GM12878 (cell line): ENCODE results near the gene PHF11. TPM values are rescaled to one million over a fixed set of nuclear protein-coding genes. Genes with fewer than 3 reads are reported as not detected.
"Not testable (repeated sequence)": the region's sequence is repeated elsewhere in the genome, so short reads cannot be mapped to it uniquely, and the experiment has no call there.

Experiments used
- ATAC-seq: fragments of 200-7000 bp; cut with Tn5 transposase; 3 replicates; pipeline ENCODE4 v1.9.1; 2020; ENCODE audit warnings: mild to moderate bottlenecking, moderate library complexity
- BruUV-seq: library from RNA; stranded (reverse); fragments of 400-500 nt; replicated peaks from 2 replicates; lab custom pipeline; 2021; lab: Mats Ljungman, UMichigan
- CTCF ChIA-PET: fragments of 300-600 bp; sonication (Branson Sonifier 250); formaldehyde crosslinking; extraction: SDS; loops from one replicate; lab custom pipeline; 2021; ENCODE audit warnings: inconsistent platforms; lab: Yijun Ruan, JAX
- POLR2A ChIA-PET: fragments of 350-600 bp; formaldehyde crosslinking; extraction: SDS; loops from one replicate; lab custom pipeline; 2021; ENCODE audit warnings: inconsistent platforms; lab: Charles Lee
- RAD21 ChIA-PET: fragments of 300-600 bp; sonication (Branson Sonifier 250); formaldehyde crosslinking; loops from one replicate; lab custom pipeline; 2023; ENCODE audit warnings: antibody characterized with exemption; ENCODE audit not compliant: unreplicated experiment; lab: Charles Lee
- SMC1A ChIA-PET: fragments of 300-600 bp; sonication (Branson Sonifier 250); formaldehyde crosslinking; loops from one replicate; lab custom pipeline; 2023; ENCODE audit not compliant: unreplicated experiment, uncharacterized antibody; lab: Charles Lee
- DNase-seq: peaks from one replicate; pipeline ENCODE4 v3.0.0-alpha.2; 2011; ENCODE audit warnings: low read depth, low spot score
- FAIRE-seq: peaks from 3 replicates; lab custom pipeline; 2011; peaks lifted over from hg19 to GRCh38; lab: Jason Lieb, UNC
- H2AFZ ChIP-seq: 2 replicates; pipeline ENCODE4 v1.6.0; 2011; ENCODE audit warnings: low read depth, low read length, control low read depth; ENCODE audit not compliant: control insufficient read depth
- H3K27ac ChIP-seq: 2 replicates; pipeline ENCODE4 v1.5.1; 2011; ENCODE audit warnings: control low read depth; ENCODE audit not compliant: control insufficient read depth, insufficient read depth
- H3K27me3 ChIP-seq, 2 experiments: replicated peaks in 1 of 2; 2 replicates each; pipeline versions ENCODE4 v1.6.0 to v1.6.1; 2011; ENCODE audit warnings: low read length in 1 of 2; ENCODE audit not compliant: control insufficient read depth in 2 of 2, insufficient read depth in 2 of 2
- H3K36me3 ChIP-seq, 2 experiments: 2 replicates each; pipeline ENCODE4 v1.5.1; 2011; ENCODE audit warnings: low read length in 1 of 2; ENCODE audit not compliant: control insufficient read depth in 2 of 2, insufficient read depth in 2 of 2
- H3K4me1 ChIP-seq: 2 replicates; pipeline ENCODE4 v1.6.1; 2011; ENCODE audit warnings: mild to moderate bottlenecking, low read length, moderate library complexity, mixed read lengths; ENCODE audit not compliant: control insufficient read depth, insufficient read depth
- H3K4me2 ChIP-seq: 2 replicates; pipeline ENCODE4 v1.6.0; 2011; ENCODE audit warnings: control low read depth; ENCODE audit not compliant: control insufficient read depth, insufficient read depth
- H3K4me3 ChIP-seq: fragments of 200-600 bp; sonication (generic); 2 replicates; pipeline ENCODE4 v1.5.1; 2016
- H3K79me2 ChIP-seq: 2 replicates; pipeline ENCODE4 v1.6.0; 2011; ENCODE audit warnings: low read length; ENCODE audit not compliant: control insufficient read depth, insufficient read depth
- H3K9ac ChIP-seq: 2 replicates; pipeline ENCODE4 v1.8.0; 2011; ENCODE audit warnings: low read length, control low read depth, mixed read lengths; ENCODE audit not compliant: control insufficient read depth, insufficient read depth
- H3K9me3 ChIP-seq: replicated peaks from 3 replicates; pipeline ENCODE4 v1.5.1; 2011; ENCODE audit warnings: mild to moderate bottlenecking, low read length; ENCODE audit not compliant: control insufficient read depth, insufficient read depth
- H4K20me1 ChIP-seq: 2 replicates; pipeline ENCODE4 v1.6.0; 2011; ENCODE audit not compliant: control insufficient read depth, insufficient read depth
- CREM ChIP-seq: IDR thresholded peaks from 2 replicates; pipeline ENCODE4 v1.6.1; 2014; ENCODE audit warnings: antibody characterized with exemption, low read depth
- CTCF ChIP-seq, 3 experiments: IDR thresholded peaks in 2 of 3; conservative IDR thresholded peaks in 1 of 3; 2 replicates each; pipeline ENCODE4 v1.5.1; 2011; ENCODE audit warnings: low read depth in 3 of 3, low read length in 3 of 3, mild to moderate bottlenecking in 3 of 3, control low read depth in 2 of 3, moderate library complexity in 2 of 3, inconsistent platforms in 1 of 3, mixed read lengths in 1 of 3; ENCODE audit not compliant: control insufficient read depth in 2 of 3, insufficient read depth in 1 of 3; ENCODE audit errors: extremely low read depth in 1 of 3
- EZH2 ChIP-seq: IDR thresholded peaks from 2 replicates; pipeline ENCODE4 v1.6.1; 2012; ENCODE audit warnings: low read depth, mild to moderate bottlenecking, control low read depth, inconsistent platforms, low read length, borderline replicate concordance; ENCODE audit not compliant: control insufficient read depth
- NFYB ChIP-seq: IDR thresholded peaks from 2 replicates; pipeline ENCODE4 v1.6.1; 2011; ENCODE audit warnings: low read depth, mild to moderate bottlenecking, low read length, improper control_type of control experiment, moderate library complexity; ENCODE audit not compliant: insufficient read depth
- NRF1 ChIP-seq: conservative IDR thresholded peaks from 2 replicates; pipeline ENCODE4 v1.6.1; 2011; ENCODE audit warnings: mild to moderate bottlenecking, low read depth, low read length, improper control_type of control experiment
- POU2F2 ChIP-seq: IDR thresholded peaks from 3 replicates; pipeline ENCODE4 v1.6.1; 2011; ENCODE audit warnings: low read depth, mild to moderate bottlenecking, low read length, borderline replicate concordance
- SMAD5 ChIP-seq: IDR thresholded peaks from 2 replicates; pipeline ENCODE4 v1.6.1; 2016; ENCODE audit warnings: antibody characterized with exemption, low read depth
- SPI1 ChIP-seq: IDR thresholded peaks from 2 replicates; pipeline ENCODE4 v1.6.1; 2011; ENCODE audit warnings: low read depth, mild to moderate bottlenecking, low read length, moderate library complexity, borderline replicate concordance; ENCODE audit not compliant: insufficient read depth
- ZBTB11 ChIP-seq: fragments of 450-650 bp; formaldehyde crosslinking; IDR thresholded peaks from 2 replicates; pipeline ENCODE4 v1.5.0; 2022; ENCODE audit warnings: mild to moderate bottlenecking, missing genetic modification characterization
- WGBS: methylation state at CpG from one replicate; pipeline ENCODE4 v1.1.6; 2016; ENCODE audit warnings: low lambda C conversion rate; ENCODE audit not compliant: insufficient replicate concordance, insufficient coverage; ENCODE audit errors: missing lambda C conversion rate; 5-methylcytosine and 5-hydroxymethylcytosine counted together
- in situ Hi-C: fragments of 300-500 bp; cut with MboI; formaldehyde crosslinking; loops from 9 replicates; pipeline ENCODE4 v1.14.3; 2018; ENCODE audit warnings: mixed read lengths
- intact Hi-C: fragments of 100-400 bp; cut with micrococcal nuclease; formaldehyde crosslinking; loops from one replicate; pipeline ENCODE4 v1.14.2; 2022; ENCODE audit not compliant: unreplicated experiment
- polyA plus RNA-seq, 11 experiments: library from polyadenylated mRNA; depleted of rRNA in 4 of 11; unstranded in 6 of 11; stranded (reverse) in 5 of 11; fragments of >200 nt; fragmentation: Nextera tagmentation in 4 of 11; fragmentation: Illumina TruSeq in 1 of 11; extraction: Ambion mirVana in 4 of 11; extraction: Trizol in 1 of 11; gene quantifications; 1 replicate in 1 of 11; 2 replicates in 10 of 11; pipeline versions ENCODE4 v1.2.1 to v1.2.3, GENCODE V29; 2011 to 2016; ENCODE audit warnings: inconsistent platforms in 2 of 11, missing spikeins in 2 of 11, low read depth in 1 of 11
- total RNA-seq, 4 experiments: library from RNA; depleted of rRNA in 3 of 4; stranded (reverse); fragments of >200 nt in 3 of 4; fragmentation: Illumina TruSeq in 1 of 4; extraction: Trizol in 1 of 4; gene quantifications; 2 replicates each; pipeline versions ENCODE4 v1.2.1 to v1.2.3, GENCODE V29; 2013 to 2021

The PHF11 gene
- total and polyA plus RNA-seq, 10 of the 15 experiments (the other 5 are each of a cell fraction or from before 2014, with no cell fraction given), result 16.9 to 77.3 (median 32.7) TPM

- RAD21 ChIA-PET, H3K9ac ChIP-seq, ATAC-seq, SMC1A ChIA-PET, H2AFZ ChIP-seq, H3K36me3 ChIP-seq, H3K27ac ChIP-seq, POLR2A ChIA-PET, DNase-seq, H4K20me1 ChIP-seq, in situ Hi-C loops, H3K4me2 ChIP-seq, H3K4me3 ChIP-seq, CTCF ChIA-PET, FAIRE-seq, H3K79me2 ChIP-seq, BruUV-seq, H3K27me3 ChIP-seq, H3K9me3 ChIP-seq, H3K4me1 ChIP-seq: not testable (repeated sequence)
- intact Hi-C loops, result loop anchor here (5.0 kb wide), 1 partner anchor 58 kb away; no protein-coding TSS in a partner anchor
- 93% methylated on average over 3 of the region's 25 CpGs for WGBS
Measured at GRCh38 chr13:49565461-49565860, 69.7 kb downstream of the PHF11 start.

GRCh38 chr13:49566461-49566860, 70.7 kb downstream of the PHF11 start:
- ChIA-PET RAD21 (no interaction called here), CTCF (interaction anchor here (1.7 kb wide), 1 partner anchor 12 kb away, joined by 6 read pairs; no protein-coding TSS in a partner anchor), POLR2A (interaction anchor here (1.1 kb wide), 1 partner anchor 123 kb away, joined by 3 read pairs; no protein-coding TSS in a partner anchor), SMC1A (interaction anchor here (1.0 to 2.0 kb wide), 3 partner anchors 8 to 121 kb away, joined by 3 to 4 read pairs (median 3); no protein-coding TSS in a partner anchor)
- no peak for DNase-seq
- intact Hi-C loops, result loop anchor here (5.0 kb wide), 1 partner anchor 59 kb away; no protein-coding TSS in a partner anchor
- Histone ChIP-seq H3K9ac (no peak overlapping the region), H3K9me3 (no peaks in the 10 kb centered on the region), H4K20me1 (no peaks in the 10 kb centered on the region), H3K27ac (no peak overlapping the region), H3K79me2 (no peaks in the 10 kb centered on the region), H3K4me2 (no peak overlapping the region), H3K4me1 (peaks cover 9% of the 10 kb centered on the region), H3K36me3 (peaks cover 0 to 4% of the 10 kb centered on the region in 2 experiments; a peak in 1 of 4 replicates), H2AFZ (no peak overlapping the region), H3K4me3 (no peak overlapping the region), H3K27me3 (no peaks in the 10 kb centered on the region)
- ATAC-seq, result no peak
- no peak for FAIRE-seq
- whole genome bisulfite sequencing, result 97% methylated on average over 4 of the region's 4 CpGs
- BruUV-seq, result no TSS peak
- in situ Hi-C loops, result no loop called here
- TF ChIP-seq NRF1 (no peak), CREM (no peak), ZBTB11 (CRISPR knock-in tag) (no peak), CTCF (IDR thresholded peaks at IDR 0.05 in 2 of 3, conservative IDR thresholded peaks at IDR 0.05 in 1 of 3; ENCODE audit: control insufficient read depth in 2 of 3, extremely low read depth in 1 of 3, insufficient read depth in 1 of 3, low read depth in 3 of 3, low read length in 3 of 3) (no peak), SMAD5 (no peak), EZH2 (no peak), NFYB (no peak), POU2F2 (no peak), SPI1 (no peak)
